ENCODE data around the gene DUSP8. TPM values are rescaled to one million over a fixed set of nuclear protein-coding genes. Genes with fewer than 3 reads are reported as not detected.
A peak's percentile ranks its signal among the peaks of the same experiment; 100 is the strongest.

The DUSP8 gene
- total RNA-seq, 1 experiment from 2014 or later, result 4.4 TPM

GRCh38 chr11:1567721-1568100 lies 4.4 kb downstream of the DUSP8 start:
- no peak overlapping the region for H3K4me2 ChIP-seq (ENCODE audit: insufficient read depth, insufficient read length, low read length)
- H2BK15ac ChIP-seq (ENCODE audit: low read depth, low read length), result no peak overlapping the region
- no peak overlapping the region for H4K5ac ChIP-seq (ENCODE audit: insufficient read length, low read depth, low read length)
- H2BK120ac ChIP-seq (ENCODE audit: low read depth, low read length, poor library complexity, severe bottlenecking), result no peak overlapping the region
- no peaks in the 10 kb centered on the region; the same call in 1 of the 2 replicates for H3K27me3 ChIP-seq (ENCODE audit: insufficient read depth, low read length)
- no peak overlapping the region for H3K18ac ChIP-seq (ENCODE audit: insufficient read length, low read depth, low read length)
- WGBS (ENCODE audit: extremely low coverage, insufficient read length, low lambda C conversion rate), result no CpG with 5 or more reads among the region's 7 CpGs
- H2BK12ac ChIP-seq (ENCODE audit: insufficient read length, low read depth, low read length), result no peak overlapping the region
- no peaks in the 10 kb centered on the region for H3K79me2 ChIP-seq (ENCODE audit: insufficient read depth, low read length)
- H3K9me3 Mint-ChIP-seq, result no peaks in the 10 kb centered on the region
- H2BK20ac ChIP-seq (ENCODE audit: low read depth, low read length, poor library complexity, severe bottlenecking), result no peak overlapping the region
- no peak overlapping the region for H4K91ac ChIP-seq (ENCODE audit: insufficient read length, low read depth, low read length)
- H3T11ph ChIP-seq (ENCODE audit: low read length), result no peak overlapping the region
- H3K4me1 ChIP-seq (ENCODE audit: insufficient read depth, low read length), result no peaks in the 10 kb centered on the region; the same call in 1 of the 2 replicates
- H3K27ac ChIP-seq (ENCODE audit: insufficient read length, low read depth, low read length), result no peak overlapping the region
- DNase-seq, result peak; percentile 24
- H3K56ac ChIP-seq (ENCODE audit: insufficient read length, low read depth, low read length), result no peak overlapping the region
- no peak overlapping the region for H3K4ac ChIP-seq (ENCODE audit: low read depth, low read length)
- H4K20me1 ChIP-seq (ENCODE audit: control insufficient read depth, insufficient read depth, insufficient read length), result no peaks in the 10 kb centered on the region
- H3K4me1 Mint-ChIP-seq, result peaks cover 20 to 47% of the 10 kb centered on the region in 2 experiments
- no peak overlapping the region for H3K9ac ChIP-seq (ENCODE audit: extremely low read depth, insufficient read length, low read length)
- H3K27ac Mint-ChIP-seq, result no peak overlapping the region; a peak in 1 of 7 replicates
- H3K36me3 Mint-ChIP-seq (ENCODE audit: insufficient read depth in 1 of 3, low read depth in 3 of 3), result no peaks in the 10 kb centered on the region
- H3K9me3 ChIP-seq (ENCODE audit: control insufficient read depth, low read depth, low read length), result no peaks in the 10 kb centered on the region
- H3K23ac ChIP-seq (ENCODE audit: insufficient read length, low read depth, low read length), result no peak overlapping the region
- H2BK5ac ChIP-seq (ENCODE audit: insufficient read length, low read length), result no peak overlapping the region
- H3K23me2 ChIP-seq (ENCODE audit: insufficient read length, low read depth, low read length, poor library complexity, severe bottlenecking), result peaks cover 7% of the 10 kb centered on the region
- H3K14ac ChIP-seq (ENCODE audit: insufficient read depth, low read length), result peak overlapping the region; percentile 25; the same call in 1 of the 2 replicates
- no peak overlapping the region for H2AFZ ChIP-seq (ENCODE audit: low read length)
- TF ChIP-seq CTCF (conservative IDR thresholded peaks at IDR 0.05), result no peak
- H3K27me3 Mint-ChIP-seq (ENCODE audit: low read depth), result peaks cover 42% of the 10 kb centered on the region
- H2AK5ac ChIP-seq (ENCODE audit: insufficient read length, low read length), result no peak overlapping the region
- H4K8ac ChIP-seq (replicated peaks; ENCODE audit: insufficient read length, low read depth, low read length), result no peak overlapping the region
- H3K4me3 Mint-ChIP-seq, result no peak overlapping the region
- H3K79me1 ChIP-seq (ENCODE audit: insufficient read depth, low read depth, low read length, poor library complexity, severe bottlenecking), result no peaks in the 10 kb centered on the region
